Urothelium cell line (cell line): ENCODE measurements around the gene IL17REL.

Experiments
- DNase-seq: peaks from one replicate; pipeline ENCODE4 v3.0.0; 2011; ENCODE audit warnings: low spot score, mixed read lengths
- FAIRE-seq: peaks from 2 replicates; lab custom pipeline; 2011; peaks lifted over from hg19 to GRCh38; lab: Jason Lieb, UNC

IL17REL gene

DNA sequence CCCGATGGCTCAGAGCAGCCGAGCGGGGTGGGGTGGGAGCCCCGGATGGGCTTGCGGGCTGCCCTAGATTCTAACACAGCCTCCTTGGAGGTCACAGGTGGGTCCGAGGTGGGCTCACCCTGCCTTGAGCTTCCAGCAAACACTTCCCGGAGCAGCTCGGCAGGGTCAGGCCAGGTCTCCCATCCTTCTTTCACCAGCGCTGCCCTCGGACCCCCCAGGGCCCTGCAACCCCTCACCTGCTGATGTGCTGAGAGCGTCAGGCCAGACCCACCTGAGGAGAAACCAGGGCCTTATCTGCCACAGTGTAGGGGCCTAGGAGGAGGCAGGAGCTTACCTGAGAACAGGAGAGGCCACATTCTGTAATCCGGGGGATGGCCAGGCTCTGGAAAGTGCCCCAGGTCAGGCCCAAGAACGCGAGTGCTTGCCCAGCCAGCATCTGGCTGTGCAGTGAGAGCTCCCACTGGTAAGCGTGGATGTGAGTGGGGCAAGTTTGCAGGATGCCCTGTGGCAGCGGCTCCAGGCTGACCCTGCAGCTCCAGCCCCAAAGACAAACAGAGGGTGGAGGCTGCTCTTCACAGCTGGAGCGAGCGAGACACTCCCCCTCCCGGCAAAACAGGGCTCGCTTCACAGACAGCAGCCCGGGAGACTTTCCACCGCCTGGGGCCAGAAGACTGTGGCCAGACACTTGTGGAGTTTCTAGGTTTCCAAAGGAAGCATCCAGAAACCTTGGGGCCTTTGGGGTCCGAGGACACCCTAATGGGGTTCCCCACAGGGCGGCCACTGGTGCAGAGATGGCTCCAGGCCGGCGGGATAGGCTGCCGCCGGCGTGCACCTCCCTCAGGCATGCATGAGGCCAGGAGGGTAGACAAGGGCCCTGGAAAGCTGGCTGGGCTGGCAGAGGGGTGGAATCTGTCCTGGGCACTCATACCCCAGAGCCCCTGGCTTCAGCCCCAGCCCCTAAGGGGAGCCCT is at the start of gene IL17REL:
IL17REL (minus strand) TSS at position 555 of the 971 bp plus-strand sequence; CDS start at position 436, 119 bp downstream.
- DNase-seq (no peak), FAIRE-seq (no peak)

DNA sequence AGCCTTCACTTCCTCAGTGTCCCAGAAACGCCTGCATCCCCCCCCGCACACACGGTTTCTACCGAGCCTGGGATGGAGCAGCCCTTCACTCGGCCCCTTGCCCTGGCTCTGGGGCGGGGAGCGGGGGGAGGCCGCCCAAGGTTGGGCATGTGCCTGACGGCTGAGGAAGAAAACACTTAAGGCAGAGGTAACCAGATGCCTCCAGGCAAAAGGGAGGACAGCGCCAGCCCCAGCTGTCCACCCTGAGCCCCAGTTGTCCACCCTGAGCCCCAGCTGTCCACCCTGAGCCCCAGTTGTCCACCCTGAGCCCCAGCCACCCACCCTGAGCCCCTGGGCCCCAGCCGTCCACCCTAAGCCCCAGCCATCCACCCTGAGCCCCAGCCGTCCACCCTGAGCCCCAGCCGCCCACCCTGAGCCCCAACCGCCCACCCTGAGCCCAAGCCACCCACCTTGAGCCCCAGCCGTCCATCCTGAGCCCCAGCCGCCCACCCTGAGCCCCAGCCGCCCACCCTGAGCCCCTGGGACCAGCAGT is 49.3 kb upstream of the IL17REL start:
- FAIRE-seq (no peak), DNase-seq (no peak)

DNA sequence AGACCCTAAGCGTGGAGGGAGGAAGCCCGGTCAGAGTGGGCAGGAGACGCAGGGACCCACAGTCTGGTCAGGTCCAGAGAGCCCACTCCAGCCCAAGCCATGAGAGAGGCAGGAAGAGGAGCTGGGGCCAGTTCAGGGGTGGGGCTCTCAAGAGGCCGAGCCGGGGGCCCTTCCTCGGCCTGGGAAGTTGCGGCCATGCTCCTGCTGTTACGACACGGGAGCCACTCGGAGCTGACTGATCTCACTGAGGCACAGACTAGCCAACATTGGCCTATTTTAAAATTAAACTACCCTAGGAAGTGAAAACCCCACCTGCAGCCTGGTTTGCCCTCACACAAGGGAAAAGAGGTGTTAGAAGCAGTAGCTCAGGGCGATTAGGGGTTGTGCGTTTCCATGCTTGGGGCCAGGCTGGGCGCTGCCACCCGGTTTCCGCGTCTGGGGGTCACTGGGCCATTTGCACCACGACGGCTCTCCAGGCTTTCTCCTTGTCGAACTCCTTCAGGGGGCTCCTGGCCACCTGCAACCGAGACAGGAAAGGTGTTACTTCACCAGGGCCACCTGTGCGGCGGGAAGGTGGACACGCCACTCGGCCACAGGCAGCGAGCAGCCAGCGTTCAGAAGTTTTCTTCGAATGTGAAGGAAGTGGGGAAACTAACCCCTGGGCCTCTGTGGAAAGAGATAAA is 48.7 kb upstream of the IL17REL start:
- FAIRE-seq (no peak), DNase-seq (no peak)

DNA sequence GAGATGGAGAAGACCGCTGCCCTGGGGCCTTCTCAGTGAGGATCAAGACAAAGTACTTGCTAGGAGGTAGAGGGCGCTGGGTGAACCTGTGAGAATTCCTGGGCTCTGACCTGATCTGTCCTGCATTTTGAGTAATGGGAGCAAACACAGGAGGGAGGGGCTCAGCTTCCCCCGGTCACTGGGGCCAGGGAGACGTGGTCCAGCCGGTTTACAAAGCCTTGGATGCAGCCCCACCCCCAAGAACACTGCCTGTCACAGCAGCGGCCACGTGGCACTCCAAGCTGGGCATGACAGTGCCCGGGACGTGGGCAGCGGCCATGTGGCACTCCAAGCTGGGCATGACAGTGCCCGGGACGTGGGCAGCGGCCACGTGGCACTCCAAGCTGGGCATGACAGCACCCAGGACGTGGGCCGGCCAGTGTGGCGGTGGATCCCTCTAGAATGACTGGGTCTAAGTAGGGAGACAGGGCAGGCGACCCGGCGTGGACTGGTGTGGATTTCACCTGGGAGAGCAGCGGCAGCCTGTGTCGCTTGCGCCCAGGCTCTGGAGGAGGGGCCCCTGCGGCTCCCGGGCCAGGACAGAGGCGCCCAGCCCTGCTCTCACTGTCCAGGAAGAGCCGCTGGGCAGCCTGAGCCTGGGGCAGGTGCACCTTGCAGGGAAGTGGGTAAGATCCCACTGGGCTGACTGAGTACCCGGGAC is 48.0 kb upstream of the IL17REL start:
- no peak for DNase-seq
- FAIRE-seq: peak; percentile 23

DNA sequence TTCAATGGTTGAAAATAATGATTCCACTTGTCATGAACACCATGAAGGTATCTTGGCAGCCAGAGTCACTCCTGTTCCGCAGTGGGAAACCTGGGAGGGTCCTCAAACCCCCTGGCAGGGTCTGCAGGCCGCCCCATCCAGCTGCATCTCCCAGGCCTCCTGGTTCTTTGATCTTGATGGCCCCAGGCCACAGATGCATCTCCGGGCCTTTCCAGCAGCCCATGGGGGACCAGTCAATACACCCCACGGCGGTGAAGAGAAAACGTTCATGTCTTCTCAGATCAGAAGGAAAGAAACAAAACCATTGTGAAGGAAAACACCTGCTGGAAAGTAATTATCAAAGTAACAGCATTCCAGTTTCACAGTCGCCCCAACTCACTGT is 47.3 kb upstream of the IL17REL start:
- FAIRE-seq: no peak
- no peak for DNase-seq

DNA sequence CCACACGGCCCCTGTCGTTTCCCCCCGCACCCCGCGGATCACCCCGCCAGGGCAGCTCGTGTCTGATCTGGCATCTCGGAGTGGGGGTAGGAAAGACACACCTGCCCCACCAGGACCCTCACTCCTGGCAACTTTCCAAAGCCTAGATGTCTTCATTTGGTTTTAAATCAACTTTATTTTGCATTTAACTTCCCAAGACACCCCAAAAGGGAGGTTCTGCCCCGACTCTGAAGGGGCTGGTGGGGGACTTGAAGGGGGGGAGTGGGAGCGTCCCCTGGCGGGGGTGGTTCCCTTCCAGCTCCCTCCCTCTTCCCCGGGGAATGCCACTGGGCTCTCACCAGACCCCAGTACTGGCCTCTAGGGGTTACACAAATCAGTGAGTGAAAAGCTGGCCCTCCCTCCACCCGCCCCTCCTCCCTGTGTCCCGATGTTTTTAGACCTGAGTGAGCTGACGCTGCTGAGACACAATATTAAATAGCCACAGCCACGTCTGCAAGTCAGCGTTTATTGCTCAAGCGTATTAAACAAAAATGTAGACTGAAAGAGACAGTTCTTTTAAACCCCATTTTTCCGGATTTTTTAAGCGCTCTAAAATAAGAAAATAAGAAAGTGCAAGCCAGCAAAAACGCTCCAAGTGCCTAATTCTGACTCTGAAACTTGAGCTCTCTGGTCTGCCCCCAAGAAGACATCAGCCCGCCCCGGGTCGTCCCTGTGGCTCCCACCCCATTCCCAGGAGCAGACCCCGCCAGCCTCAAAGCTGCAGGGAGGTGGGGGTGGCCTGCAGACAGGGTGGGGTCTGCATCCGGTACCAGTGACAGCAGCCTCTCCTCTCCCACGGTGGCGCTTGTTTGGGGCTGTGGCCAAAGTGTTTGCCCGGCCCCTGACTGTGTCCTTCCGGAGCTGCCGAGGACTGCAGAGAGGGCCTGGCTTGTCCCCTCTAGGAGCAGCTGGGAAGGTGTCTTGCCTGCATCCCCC is 46.6 kb upstream of the IL17REL start:
- no peak for FAIRE-seq
- peak; percentile 58 for DNase-seq

DNA sequence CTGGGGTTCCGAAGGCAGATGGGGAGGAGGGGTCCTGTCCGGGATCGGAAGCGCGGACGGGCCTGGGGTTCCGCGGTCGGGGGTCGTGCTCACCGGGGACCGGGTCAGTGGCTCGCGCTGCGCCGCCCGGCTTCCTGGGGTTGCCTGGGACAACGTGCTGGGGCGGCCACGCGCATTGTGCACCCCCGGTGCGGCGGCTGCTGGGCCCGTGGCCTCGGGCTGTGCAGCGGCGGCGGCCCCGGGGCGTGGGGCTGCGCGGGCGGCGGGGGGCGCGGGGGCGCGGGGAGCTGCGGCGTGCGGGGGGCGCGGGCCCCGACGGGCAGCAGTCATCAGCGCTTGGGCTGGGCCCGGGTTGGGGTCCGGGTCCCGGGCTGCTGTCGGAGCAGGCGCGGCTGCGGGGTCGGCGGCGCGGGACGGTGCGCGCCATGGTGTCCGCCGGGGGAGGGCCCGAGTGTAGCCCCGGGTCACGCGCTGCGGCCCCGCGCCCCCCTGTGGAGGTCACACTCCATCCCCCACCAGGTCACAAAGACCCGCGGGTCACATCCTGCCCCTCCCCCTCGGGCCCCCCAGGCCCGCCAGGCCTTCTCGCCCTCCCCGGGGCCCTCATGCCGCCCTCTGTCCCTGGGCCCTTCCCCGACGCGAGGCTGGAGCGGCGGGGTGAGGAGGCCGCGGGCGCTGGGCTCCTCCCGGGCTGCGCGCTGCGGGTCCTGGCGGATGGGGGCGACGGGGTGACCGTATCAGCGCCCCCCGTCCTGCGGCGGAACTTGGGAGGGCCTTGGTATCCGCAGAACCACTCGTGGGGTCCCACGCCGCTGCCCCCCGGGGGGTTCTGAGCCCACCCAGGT is 45.7 kb upstream of the IL17REL start, which contains the start of gene TTLL8:
TTLL8 (minus strand) TSS at position 238 of the 845 bp plus-strand sequence.
- FAIRE-seq (no peak), DNase-seq (no peak)

DNA sequence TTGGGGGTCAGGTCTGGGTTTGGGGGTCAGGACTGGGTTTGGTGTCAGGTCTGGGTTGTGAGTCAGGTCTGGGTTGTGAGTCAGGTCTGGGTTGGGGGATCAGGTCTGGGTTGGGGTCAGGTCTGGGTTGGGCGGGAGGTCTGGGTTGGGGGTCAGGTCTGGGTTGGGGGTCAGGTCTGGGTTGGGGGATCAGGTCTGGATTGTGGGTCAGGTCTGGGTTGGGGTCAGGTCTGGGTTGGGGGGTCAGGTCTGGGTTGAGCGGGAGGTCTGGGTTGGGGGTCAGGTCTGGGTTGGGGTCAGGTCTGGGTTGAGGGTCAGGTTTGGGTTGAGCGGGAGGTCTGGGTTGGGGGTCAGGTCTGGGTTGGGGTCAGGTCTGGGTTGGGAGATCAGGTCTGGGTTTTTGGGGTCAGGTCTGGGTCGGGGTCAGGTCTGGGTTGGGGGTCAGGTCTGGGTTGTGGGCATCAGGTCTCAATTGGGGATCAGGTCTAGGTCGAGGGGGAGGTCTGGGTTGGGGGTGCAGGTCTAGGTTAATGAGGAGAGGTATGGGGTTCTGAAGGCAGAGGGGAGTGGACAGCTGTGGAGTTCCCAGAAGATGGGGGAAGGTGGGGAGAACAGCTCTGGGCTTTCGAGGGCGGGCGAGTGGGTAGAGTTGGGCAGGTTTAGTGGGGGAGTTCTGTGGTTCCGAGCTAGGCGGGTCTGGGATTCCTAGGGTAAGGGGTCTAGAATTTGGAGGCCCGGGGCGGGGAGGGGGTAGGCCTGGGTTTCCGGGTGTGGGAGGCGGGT is 44.9 kb upstream of the IL17REL start:
- FAIRE-seq: no peak
- DNase-seq: no peak

DNA sequence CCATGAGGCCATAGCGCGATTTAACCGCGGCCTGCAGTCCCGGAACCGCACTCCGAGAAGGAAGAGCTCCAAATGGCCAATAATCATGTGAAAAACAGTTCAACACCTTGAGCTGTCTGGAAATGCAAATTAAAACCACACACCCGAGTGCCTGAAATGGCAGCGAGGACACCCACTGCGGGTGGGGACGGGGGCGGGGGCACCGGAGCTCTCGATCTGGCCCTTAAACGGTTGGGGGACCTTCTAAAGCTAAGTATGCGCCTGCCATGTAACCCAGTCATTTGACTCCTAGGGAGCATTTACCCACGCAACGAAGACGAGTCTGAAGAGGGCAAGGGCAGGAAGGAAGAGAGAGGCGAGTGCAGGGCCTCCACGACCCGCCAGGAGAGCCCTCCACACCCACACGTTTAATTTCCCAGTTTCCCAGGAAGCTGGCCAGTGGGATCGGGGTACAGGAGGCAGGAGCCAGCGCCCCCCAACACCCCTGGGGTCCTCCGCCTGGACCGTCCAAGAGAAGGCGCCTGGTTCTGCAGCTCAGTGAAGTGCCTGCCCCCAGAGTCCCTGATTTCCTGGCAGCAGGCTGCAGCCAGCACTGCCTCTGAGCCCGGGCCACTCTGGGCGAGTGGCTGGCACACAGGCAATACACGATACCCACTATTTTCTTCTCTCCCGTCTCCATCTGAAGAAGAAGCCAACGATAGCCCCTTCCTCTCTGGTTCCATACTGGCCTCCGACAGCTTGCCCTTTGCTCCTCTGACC is 43.8 kb upstream of the IL17REL start:
- FAIRE-seq (no peak), DNase-seq (no peak)

DNA sequence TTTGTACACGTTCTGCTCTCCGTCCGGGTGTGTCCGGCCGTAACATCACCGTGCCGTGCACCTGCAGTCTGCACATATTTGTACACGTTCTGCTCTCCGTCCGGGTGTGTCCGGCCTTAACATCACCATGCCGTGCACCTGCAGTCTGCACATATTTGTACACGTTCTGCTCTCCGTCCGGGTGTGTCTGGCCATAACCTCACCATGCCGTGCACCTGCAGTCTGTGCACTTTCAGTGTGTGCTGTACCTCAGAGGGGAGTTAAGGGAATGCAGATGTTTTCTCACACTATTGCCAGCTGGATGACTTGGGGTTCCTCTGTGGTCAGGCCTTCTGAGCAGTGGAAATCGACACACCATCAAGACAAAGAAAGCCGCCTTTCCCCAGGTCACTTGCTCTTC is 41.3 kb upstream of the IL17REL start:
- FAIRE-seq (peak; percentile 90), DNase-seq (no peak)

DNA sequence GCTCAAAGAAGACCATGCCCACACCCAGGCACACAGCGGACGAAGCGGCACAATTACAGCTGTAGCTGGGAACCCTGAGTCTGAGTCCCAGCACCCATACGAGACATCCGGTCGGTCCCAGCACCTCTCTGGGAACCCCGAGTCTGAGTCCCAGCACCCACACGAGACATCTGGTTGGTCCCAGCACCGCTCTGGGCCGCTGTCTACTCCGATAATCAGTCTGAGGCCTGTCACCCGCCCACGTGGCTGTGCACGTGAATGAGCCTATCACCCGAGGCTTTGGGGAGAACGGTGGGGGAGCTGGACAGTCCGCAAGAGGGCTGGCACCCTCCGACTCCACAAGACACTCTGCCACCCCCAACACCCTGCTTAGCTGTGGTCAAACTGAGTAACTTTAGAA is 39.4 kb upstream of the IL17REL start:
- DNase-seq: no peak
- no peak for FAIRE-seq

DNA sequence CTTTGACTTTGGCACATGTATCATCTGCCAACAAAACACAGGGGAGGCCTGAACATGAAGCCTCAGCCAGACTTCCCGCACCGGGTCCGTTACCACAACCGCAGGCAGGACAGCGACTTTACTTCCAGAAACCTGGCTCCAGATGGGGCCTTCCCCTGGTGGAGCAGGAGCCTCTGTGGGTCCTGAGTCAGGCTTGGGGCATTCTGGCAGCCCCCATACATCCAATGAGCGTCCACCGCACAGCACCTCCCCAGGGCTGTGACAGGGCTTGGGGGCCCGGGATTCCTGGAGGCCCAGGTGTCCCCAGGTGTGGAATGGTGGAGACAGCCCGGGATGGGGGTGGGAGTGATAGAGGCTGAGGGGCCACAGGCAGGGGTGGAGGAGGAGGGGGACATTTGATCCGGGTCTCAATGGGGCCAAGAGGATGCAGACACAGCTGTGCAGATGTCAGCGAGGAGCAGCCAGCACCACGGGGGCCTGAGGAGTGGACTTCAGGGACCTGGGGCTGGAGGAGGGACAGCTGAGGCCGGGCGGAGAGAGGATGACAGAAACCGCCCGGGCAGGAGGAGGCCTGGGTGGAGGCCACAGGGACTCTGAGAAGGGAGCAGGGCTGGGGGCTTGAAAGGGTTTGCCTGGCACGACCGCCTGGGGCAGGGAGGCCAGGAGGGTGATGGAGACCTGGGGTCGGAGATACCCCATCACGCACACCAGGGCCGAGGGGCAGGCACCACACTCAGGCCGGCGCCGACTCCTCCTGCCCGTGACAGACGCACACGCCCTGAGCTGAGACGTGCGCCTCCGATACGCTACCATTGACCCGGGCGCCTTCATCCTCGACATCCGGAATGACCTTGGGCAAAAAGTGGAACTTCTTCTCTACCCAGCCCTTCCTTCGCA is 37.0 kb upstream of the IL17REL start:
- FAIRE-seq (no peak), DNase-seq (no peak)

DNA sequence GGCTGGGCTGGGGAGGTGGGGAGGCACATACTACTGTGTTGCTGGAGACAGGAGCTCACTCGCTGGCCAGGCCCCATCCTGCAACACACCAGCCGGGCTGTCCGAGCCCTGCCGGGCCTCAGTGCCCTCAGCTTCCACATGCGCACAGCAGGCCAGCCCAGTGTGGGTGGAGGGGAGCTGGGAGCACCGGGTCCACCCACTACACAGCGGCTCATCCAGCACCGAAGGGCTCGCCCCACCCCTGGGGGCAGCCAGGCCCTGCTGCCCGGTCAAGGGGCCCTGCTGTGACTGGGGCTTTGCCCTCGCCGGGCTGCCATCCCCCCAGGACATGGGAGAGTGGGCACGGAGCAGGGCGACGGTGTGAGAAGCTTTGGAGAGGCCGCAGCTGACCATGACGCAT is 36.3 kb upstream of the IL17REL start:
- DNase-seq (no peak), FAIRE-seq (no peak)

DNA sequence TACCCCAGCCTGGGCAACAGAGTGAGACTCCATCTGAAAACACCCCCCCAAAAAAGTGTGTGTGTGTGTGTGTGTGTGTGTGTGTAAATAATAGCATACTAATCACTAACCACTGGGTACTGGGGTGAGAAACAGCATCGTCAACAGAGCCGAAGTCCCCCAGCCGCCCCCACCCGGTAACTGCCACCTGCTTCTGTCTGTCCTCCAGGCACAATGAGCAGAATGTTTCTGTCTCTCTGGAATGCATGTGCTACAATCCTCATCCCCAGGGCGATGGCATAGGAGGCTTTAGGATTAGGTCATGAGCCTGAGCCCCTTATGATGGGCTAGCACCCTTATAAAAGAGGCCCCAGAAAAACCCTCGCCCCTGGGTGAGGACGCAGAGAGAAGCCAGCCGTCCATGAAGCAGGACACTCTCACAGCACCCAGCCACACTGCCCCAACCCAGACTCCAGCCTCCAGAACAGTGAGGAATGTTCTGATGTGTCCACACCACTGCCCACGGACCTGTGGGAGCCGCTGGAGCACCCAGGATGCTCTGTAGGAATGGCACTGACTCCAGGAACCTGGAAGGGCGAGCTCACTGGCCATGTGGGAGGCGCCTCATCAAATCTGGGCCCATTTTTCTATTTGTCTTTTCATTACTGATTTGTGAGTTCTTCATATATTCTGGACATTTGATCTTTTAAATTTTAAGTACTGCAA is 35.6 kb upstream of the IL17REL start:
- FAIRE-seq (no peak), DNase-seq (no peak)

DNA sequence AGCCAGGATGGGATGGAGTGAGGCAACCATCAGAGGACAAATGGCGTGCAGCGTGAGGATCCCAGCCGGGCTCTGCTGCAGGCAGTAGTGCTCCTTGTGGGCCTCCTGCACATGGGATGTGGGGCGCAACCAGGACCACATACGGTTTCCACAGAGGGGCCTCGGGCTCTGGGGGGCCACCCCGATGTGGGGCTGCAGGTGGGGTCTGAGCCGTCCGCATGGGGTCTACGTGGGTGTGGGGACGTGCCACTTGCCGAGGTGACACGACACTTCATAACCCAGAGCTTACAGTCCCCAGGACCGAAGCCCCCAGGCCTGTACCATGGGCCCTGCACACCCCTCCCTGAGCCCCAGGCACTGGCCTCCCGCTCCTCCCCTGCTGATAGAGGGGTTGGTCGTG is 34.8 kb upstream of the IL17REL start:
- no peak for FAIRE-seq
- DNase-seq: no peak
